ENCODE data around the gene HSP90AB1. TPM values are rescaled to one million over a fixed set of nuclear protein-coding genes. Genes with fewer than 3 reads are reported as not detected.
A peak's percentile ranks its signal among the peaks of the same experiment; 100 is the strongest.

The HSP90AB1 gene
- total and polyA plus RNA-seq, 9 of the 15 experiments (the other 6 are each of a cell fraction or from before 2014, with no cell fraction given), result 1,780 to 3,358 (median 2,262) TPM

DNA sequence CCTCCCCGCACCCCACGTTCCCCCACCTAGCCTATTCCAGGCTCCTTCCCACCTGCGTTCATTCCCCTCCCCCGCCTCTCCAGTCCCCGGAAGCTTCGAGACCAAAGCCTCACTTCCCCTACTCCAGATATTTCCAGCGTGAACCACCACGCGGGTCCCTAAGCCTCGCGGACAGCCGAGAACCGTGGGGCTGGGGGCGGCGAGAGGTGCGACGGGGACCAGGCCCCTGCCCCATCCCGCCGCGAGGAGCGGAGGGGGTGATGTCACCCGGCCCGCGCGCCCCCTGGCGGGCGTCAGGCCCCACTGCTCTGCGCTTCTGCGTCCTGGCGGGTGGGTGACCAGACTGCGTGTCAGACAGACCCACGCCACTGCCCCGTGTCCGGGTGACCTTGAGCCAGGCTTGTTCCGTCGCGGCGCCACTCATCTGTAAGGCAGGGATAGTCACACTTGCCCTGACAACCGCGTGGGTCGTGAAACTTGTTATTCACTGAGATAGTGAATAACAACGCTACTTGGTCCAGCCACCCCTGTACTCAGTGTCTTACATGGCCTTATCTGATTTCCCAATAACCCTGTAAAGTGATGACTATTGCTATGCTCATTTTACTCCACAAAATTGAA is 9.0 kb upstream of the HSP90AB1 start (continued):
- TF ChIP-seq FOSL1 (tag; conservative IDR thresholded peaks at IDR 0.05) (peak; percentile 80), ZNF143 (CRISPR knock-in tag; IDR thresholded peaks at IDR 0.05) (no peak), TCF3 (CRISPR knock-in tag; IDR thresholded peaks at IDR 0.05) (peak; percentile 53), CHD2 (IDR thresholded peaks at IDR 0.05; ENCODE audit: low read depth, low read length) (0 out of 2 replicates have a peak, but pooled peaks have one; percentile 12), NKRF (IDR thresholded peaks at IDR 0.05; ENCODE audit: borderline replicate concordance) (peak; percentile 46; the same call in 1 of the 2 replicates), ZNF398 (CRISPR knock-in tag; IDR thresholded peaks at IDR 0.05) (no peak), ZNF699 (CRISPR knock-in tag; IDR thresholded peaks at IDR 0.05; ENCODE audit: insufficient replicate concordance) (no peak), MXI1 (IDR thresholded peaks at IDR 0.05; ENCODE audit: low read depth, low read length) (no peak), RB1 (IDR thresholded peaks at IDR 0.05; ENCODE audit: low read depth) (peak; percentile 94), HDGF (IDR thresholded peaks at IDR 0.05) (no peak), BCOR (IDR thresholded peaks at IDR 0.05) (peak; percentile 43; the same call in 1 of the 2 replicates), NCOA6 (IDR thresholded peaks at IDR 0.05) (no peak), SP1 (CRISPR knock-in tag; IDR thresholded peaks at IDR 0.05) (peak; percentile 83), NFIX (CRISPR knock-in tag; IDR thresholded peaks at IDR 0.05; ENCODE audit: low read depth) (no peak), MIER1 (IDR thresholded peaks at IDR 0.05; ENCODE audit: low read depth) (no peak), ZNF766 (CRISPR knock-in tag; conservative IDR thresholded peaks at IDR 0.05) (peak; percentile 65; the same call in 1 of the 2 replicates), STAT6 (CRISPR knock-in tag; IDR thresholded peaks at IDR 0.05) (no peak), MEF2D (tag; conservative IDR thresholded peaks at IDR 0.05; ENCODE audit: low read depth) (no peak), XRCC3 (IDR thresholded peaks at IDR 0.05) (no peak), ZNF212 (CRISPR knock-in tag; IDR thresholded peaks at IDR 0.05) (no peak), POLR2B (IDR thresholded peaks at IDR 0.05; ENCODE audit: low read depth, partially characterized antibody) (peak; percentile 85), MYNN (IDR thresholded peaks at IDR 0.05) (no peak; the same call in 1 of the 2 replicates), MYNN (CRISPR knock-in tag; IDR thresholded peaks at IDR 0.05) (no peak), PHB (CRISPR knock-in tag; IDR thresholded peaks at IDR 0.05) (no peak), TCF15 (CRISPR knock-in tag; IDR thresholded peaks at IDR 0.05) (no peak)

Data from K562 (cell line).